ENCODE results near the gene TBCE.

TBCE gene, protein sequence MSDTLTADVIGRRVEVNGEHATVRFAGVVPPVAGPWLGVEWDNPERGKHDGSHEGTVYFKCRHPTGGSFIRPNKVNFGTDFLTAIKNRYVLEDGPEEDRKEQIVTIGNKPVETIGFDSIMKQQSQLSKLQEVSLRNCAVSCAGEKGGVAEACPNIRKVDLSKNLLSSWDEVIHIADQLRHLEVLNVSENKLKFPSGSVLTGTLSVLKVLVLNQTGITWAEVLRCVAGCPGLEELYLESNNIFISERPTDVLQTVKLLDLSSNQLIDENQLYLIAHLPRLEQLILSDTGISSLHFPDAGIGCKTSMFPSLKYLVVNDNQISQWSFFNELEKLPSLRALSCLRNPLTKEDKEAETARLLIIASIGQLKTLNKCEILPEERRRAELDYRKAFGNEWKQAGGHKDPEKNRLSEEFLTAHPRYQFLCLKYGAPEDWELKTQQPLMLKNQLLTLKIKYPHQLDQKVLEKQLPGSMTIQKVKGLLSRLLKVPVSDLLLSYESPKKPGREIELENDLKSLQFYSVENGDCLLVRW

GRCh38 chr1:235367000-235367908 lies at the start of gene TBCE:
TSS of gene TBCE (plus strand) at chr1:235367427. CDS start at chr1:235380050, 12,623 bp downstream.
- peak within 1 kb of the TSS; percentile 68 for H3K4me3 ChIP-seq (ENCODE audit: low read length)
- peak; percentile 36 for TF ChIP-seq CTCF (IDR thresholded peaks at IDR 0.05; ENCODE audit: insufficient read depth, low read depth, low read length, missing control alignments)
- DNase-seq (ENCODE audit: low read depth), result peak; percentile 99

- DNase-seq (ENCODE audit: low read depth), result no peak
- no peak overlapping the region for H3K4me3 ChIP-seq (ENCODE audit: low read length)
- no peak for TF ChIP-seq CTCF (IDR thresholded peaks at IDR 0.05; ENCODE audit: insufficient read depth, low read depth, low read length, missing control alignments)
Measured at GRCh38 chr1:235319255-235319654, 48.0 kb upstream of the TBCE start.

DNA sequence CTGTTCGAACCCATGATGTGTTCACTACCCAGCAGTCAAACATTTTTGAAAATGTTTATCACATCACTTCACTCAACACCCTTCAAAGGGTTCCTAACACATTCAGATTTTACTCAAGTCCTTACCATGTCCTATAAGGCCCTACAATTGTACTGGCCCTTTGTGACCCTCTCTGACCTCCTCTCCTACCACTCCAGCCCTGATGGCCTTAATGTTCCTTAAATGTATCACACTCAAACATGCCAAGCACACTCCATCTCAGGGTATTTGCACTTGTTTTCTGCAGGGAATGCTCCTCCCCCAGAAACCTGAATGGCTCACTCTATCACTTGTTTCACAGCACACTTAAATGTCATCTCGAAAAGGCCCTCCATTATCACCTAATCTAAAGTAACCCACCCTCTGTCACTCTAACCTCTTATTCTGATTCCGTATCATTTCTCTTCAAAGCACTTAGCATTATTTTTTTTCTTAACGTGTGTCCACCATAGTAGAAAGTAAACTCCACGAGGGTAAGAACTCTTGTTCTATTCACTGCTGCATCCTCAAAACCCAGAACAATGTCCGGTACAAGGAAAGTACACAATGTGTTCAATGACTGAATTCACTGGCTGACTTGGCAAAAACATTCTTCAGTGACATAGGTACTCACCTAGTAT lies 46.6 kb upstream of the TBCE start:
- TF ChIP-seq CTCF (IDR thresholded peaks at IDR 0.05; ENCODE audit: insufficient read depth, low read depth, low read length, missing control alignments), result no peak

DNA sequence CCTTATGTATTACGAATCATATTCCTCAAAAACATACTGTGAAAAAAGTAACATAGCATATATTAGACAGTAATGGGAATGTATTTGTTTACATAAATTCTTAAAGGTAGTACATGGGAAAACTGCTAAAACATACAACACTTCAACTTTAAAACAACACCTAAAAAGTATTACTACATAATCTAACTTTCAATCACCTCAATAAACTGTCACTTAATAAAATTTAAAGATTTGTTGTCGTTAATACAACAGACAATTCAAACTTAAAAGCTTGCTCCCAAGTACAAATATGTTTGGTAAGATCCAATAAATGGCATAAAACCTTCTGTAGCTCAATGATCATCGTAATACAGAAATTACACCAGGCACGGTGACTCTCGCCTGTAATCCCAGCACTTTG lies 42.9 kb upstream of the TBCE start:
- no peak overlapping the region for H3K4me3 ChIP-seq (ENCODE audit: low read length)
- TF ChIP-seq CTCF (IDR thresholded peaks at IDR 0.05; ENCODE audit: insufficient read depth, low read depth, low read length, missing control alignments), result no peak
- DNase-seq (ENCODE audit: low read depth), result no peak

More for the DNA sequence above, 46.6 kb upstream of the TBCE start:
- no peak overlapping the region for H3K4me3 ChIP-seq (ENCODE audit: low read length)
- DNase-seq (ENCODE audit: low read depth), result no peak

GRCh38 chr1:235325139-235325538 lies 42.1 kb upstream of the TBCE start:
- no peak for TF ChIP-seq CTCF (IDR thresholded peaks at IDR 0.05; ENCODE audit: insufficient read depth, low read depth, low read length, missing control alignments)
- peak overlapping the region; percentile 92 for H3K4me3 ChIP-seq (ENCODE audit: low read length)
- no peak for DNase-seq (ENCODE audit: low read depth)

DNA sequence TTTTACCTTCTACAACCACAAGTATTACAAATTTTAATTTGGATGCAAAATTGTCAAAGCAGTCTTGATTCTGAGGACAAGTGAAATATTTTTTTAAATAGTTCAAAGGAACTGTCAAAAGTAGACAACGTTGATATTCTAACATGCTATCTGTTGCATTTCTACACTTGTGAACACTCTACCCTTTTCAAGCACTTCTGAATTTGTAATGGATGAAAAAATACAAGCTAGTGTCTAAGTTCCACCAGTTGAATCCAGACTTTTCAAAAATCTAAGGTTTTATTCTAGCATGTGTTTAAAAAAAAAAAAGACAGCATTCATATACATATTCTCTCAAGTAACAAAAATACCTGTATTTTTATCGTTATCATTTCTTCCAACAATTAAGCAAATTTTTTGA lies 41.4 kb upstream of the TBCE start:
- TF ChIP-seq CTCF (IDR thresholded peaks at IDR 0.05; ENCODE audit: insufficient read depth, low read depth, low read length, missing control alignments), result no peak
- DNase-seq (ENCODE audit: low read depth), result no peak
- peak overlapping the region; percentile 92 for H3K4me3 ChIP-seq (ENCODE audit: low read length)

Measured in epithelial cell of esophagus (primary cell).